OCI-LY1 (cell line): ENCODE measurements around the gene UBR2.

ENCODE experiments used
- CTCF ChIP-seq: fragments of 200-600 bp; sonication (generic), shearing (Covaris generic); IDR thresholded peaks from 2 replicates; pipeline ENCODE4 v1.5.1; 2017; ENCODE audit warnings: mild to moderate bottlenecking, antibody characterized with exemption, low read length, moderate library complexity, mixed read lengths
- EZH2 ChIP-seq: fragments of 200-600 bp; sonication (generic), shearing (Covaris generic); IDR thresholded peaks from 2 replicates; pipeline ENCODE4 v1.8.0; 2017; ENCODE audit warnings: borderline replicate concordance, mixed run types, mild to moderate bottlenecking, antibody characterized with exemption, low read length, moderate library complexity, mixed read lengths

GRCh38 chr6:42653851-42654250 lies 90.0 kb downstream of the UBR2 start:
- no peak for TF ChIP-seq CTCF
- TF ChIP-seq EZH2 = no peak
